NCI-H82 treated with DMSO at 0.1 percent for 48 hours (cell line): ENCODE results near the gene VAMP1.
A peak's percentile ranks its signal among the peaks of the same experiment; 100 is the strongest.
"Not testable (repeated sequence)": the region's sequence is repeated elsewhere in the genome, so short reads cannot be mapped to it uniquely, and the experiment has no call there.

ENCODE experiments used
- DNase-seq: peaks from one replicate; lab custom pipeline; 2025; ENCODE audit not compliant: unreplicated experiment; lab: John Stamatoyannopoulos, UW

VAMP1 gene

GRCh38 chr12:6470375-6471163 is at the start of gene VAMP1:
VAMP1 (minus strand) TSS chr12:6470677; CDS start chr12:6470531, 146 bp downstream.
- DNase-seq = peak; percentile 97

- no peak for DNase-seq
These were observed 49.7 kb upstream of the VAMP1 start for GRCh38 chr12:6520186-6520585.

GRCh38 chr12:6508087-6508486 is 37.6 kb upstream of the VAMP1 start:
- no peak for DNase-seq

GRCh38 chr12:6507102-6507998 is 36.9 kb upstream of the VAMP1 start:
- no peak for DNase-seq

GRCh38 chr12:6500466-6500865 is 30.0 kb upstream of the VAMP1 start:
- no peak for DNase-seq

- DNase-seq = not testable (repeated sequence)
These were observed 26.8 kb upstream of the VAMP1 start for GRCh38 chr12:6497291-6497690.

GRCh38 chr12:6494968-6495367 is 24.5 kb upstream of the VAMP1 start:
- no peak for DNase-seq

GRCh38 chr12:6494258-6494743 is 23.8 kb upstream of the VAMP1 start:
- peak; percentile 44 for DNase-seq

GRCh38 chr12:6493497-6494257 is 23.2 kb upstream of the VAMP1 start, which contains the start of gene NCAPD2:
NCAPD2 (plus strand) TSS chr12:6494102; CDS start chr12:6495099, 997 bp downstream.
- DNase-seq = peak; percentile 94

GRCh38 chr12:6492838-6493496 is 22.5 kb upstream of the VAMP1 start, which contains the start of gene MRPL51:
MRPL51 (minus strand) TSS chr12:6493262; CDS start chr12:6493136, 126 bp downstream.
- DNase-seq = peak; percentile 91

GRCh38 chr12:6490673-6491072 is 20.2 kb upstream of the VAMP1 start:
- not testable (repeated sequence) for DNase-seq

GRCh38 chr12:6489449-6489848 is 19.0 kb upstream of the VAMP1 start:
- no peak for DNase-seq

GRCh38 chr12:6488240-6488639 is 17.8 kb upstream of the VAMP1 start:
- no peak for DNase-seq

GRCh38 chr12:6478416-6478815 is 7.9 kb upstream of the VAMP1 start:
- no peak for DNase-seq

- not testable (repeated sequence) for DNase-seq
These were observed 7.3 kb upstream of the VAMP1 start for GRCh38 chr12:6477601-6478377.

- DNase-seq = no peak
These were observed 6.0 kb upstream of the VAMP1 start for GRCh38 chr12:6476489-6476888.

GRCh38 chr12:6475233-6475975 is 4.9 kb upstream of the VAMP1 start:
- not testable (repeated sequence) for DNase-seq

GRCh38 chr12:6472491-6472890 is 2.0 kb upstream of the VAMP1 start:
- DNase-seq = no peak

- DNase-seq = no peak
These were observed 1.5 kb upstream of the VAMP1 start for GRCh38 chr12:6471989-6472360.
